ENCODE data around the gene KCTD17. TPM values are rescaled to one million over a fixed set of nuclear protein-coding genes. Genes with fewer than 3 reads are reported as not detected.
A peak's percentile ranks its signal among the peaks of the same experiment; 100 is the strongest.

The KCTD17 gene
- total and polyA plus RNA-seq, 2 of the 13 experiments (the other 11 are each of a cell fraction or from before 2014, with no cell fraction given), result 5.3 to 11.7 TPM

- no peak for TF ChIP-seq DBP (CRISPR knock-in tag; IDR thresholded peaks at IDR 0.05; ENCODE audit: not compliant biosample characterization)
- no peak for TF ChIP-seq ZBTB43 (CRISPR knock-in tag; conservative IDR thresholded peaks at IDR 0.05)
- no peak for TF ChIP-seq ZNF549 (CRISPR knock-in tag; IDR thresholded peaks at IDR 0.05)
- no peak for TF ChIP-seq RNF219 (CRISPR knock-in tag; IDR thresholded peaks at IDR 0.05)
- no peak for TF ChIP-seq NFRKB (IDR thresholded peaks at IDR 0.05)
- TF ChIP-seq TP53 (CRISPR knock-in tag; conservative IDR thresholded peaks at IDR 0.05), result no peak
- no peak for TF ChIP-seq GLI4 (CRISPR knock-in tag; IDR thresholded peaks at IDR 0.05; ENCODE audit: borderline replicate concordance)
- 0 out of 2 replicates have a peak, but pooled peaks have one; percentile 24 for TF ChIP-seq ZFP37 (CRISPR knock-in tag; IDR thresholded peaks at IDR 0.05; ENCODE audit: borderline replicate concordance)
- TF ChIP-seq EED (CRISPR knock-in tag; IDR thresholded peaks at IDR 0.05), result no peak
- no peak for TF ChIP-seq TGIF2 (CRISPR knock-in tag; IDR thresholded peaks at IDR 0.05)
- peak; percentile 93 for TF ChIP-seq TARDBP (CRISPR knock-in tag; IDR thresholded peaks at IDR 0.05)
- TF ChIP-seq SCMH1 (CRISPR knock-in tag; IDR thresholded peaks at IDR 0.05; ENCODE audit: borderline replicate concordance), result no peak
- no peak for TF ChIP-seq SP5 (CRISPR knock-in tag; IDR thresholded peaks at IDR 0.05; ENCODE audit: borderline replicate concordance, low read depth)
- no peak; the same call in 1 of the 2 replicates for TF ChIP-seq ZNF746 (CRISPR knock-in tag; IDR thresholded peaks at IDR 0.05)
- TF ChIP-seq STAT6 (CRISPR knock-in tag; IDR thresholded peaks at IDR 0.05; ENCODE audit: borderline replicate concordance), result peak; percentile 80; the same call in 1 of the 2 replicates
- TF ChIP-seq SALL2 (CRISPR knock-in tag; IDR thresholded peaks at IDR 0.05), result peak; percentile 84
- TF ChIP-seq ZNF451 (CRISPR knock-in tag; IDR thresholded peaks at IDR 0.05), result peak; percentile 82
- TF ChIP-seq HOXA9 (CRISPR knock-in tag; IDR thresholded peaks at IDR 0.05; ENCODE audit: borderline replicate concordance), result no peak
- no peak for TF ChIP-seq ZNF101 (CRISPR knock-in tag; IDR thresholded peaks at IDR 0.05; ENCODE audit: borderline replicate concordance, low read depth)
- peak; percentile 41; the same call in 1 of the 2 replicates for TF ChIP-seq POLR2AphosphoS5 (IDR thresholded peaks at IDR 0.05; ENCODE audit: low read depth, low read length)
- TF ChIP-seq ZSCAN22 (CRISPR knock-in tag; IDR thresholded peaks at IDR 0.05), result 0 out of 2 replicates have a peak, but pooled peaks have one; percentile 21
- TF ChIP-seq IRF2 (CRISPR knock-in tag; IDR thresholded peaks at IDR 0.05), result 0 out of 2 replicates have a peak, but pooled peaks have one; percentile 37
- no peak for TF ChIP-seq RFX1 (IDR thresholded peaks at IDR 0.05)
- 0 out of 2 replicates have a peak, but pooled peaks have one; percentile 66 for TF ChIP-seq ZNF552 (CRISPR knock-in tag; IDR thresholded peaks at IDR 0.05; ENCODE audit: borderline replicate concordance)
- peak; percentile 74; the same call in 1 of the 2 replicates for TF ChIP-seq ZNF605 (CRISPR knock-in tag; IDR thresholded peaks at IDR 0.05)
These were observed 7.6 kb upstream of the KCTD17 start (continued) for GRCh38 chr22:37043828-37044538.
